Endodermal cell (in vitro differentiated cells): ENCODE data around the gene LRFN2. TPM values are rescaled to one million over a fixed set of nuclear protein-coding genes. Genes with fewer than 3 reads are reported as not detected.

Source experiments
- DNase-seq: peaks from one replicate; pipeline ENCODE4 v3.0.0-alpha.2; 2017
- H3K27ac ChIP-seq: 2 replicates; pipeline ENCODE4 v1.5.1; 2013; ENCODE audit warnings: mild to moderate bottlenecking, low read depth, low read length, moderate library complexity
- H3K27me3 ChIP-seq: 2 replicates; pipeline ENCODE4 v1.6.1; 2013; ENCODE audit warnings: mild to moderate bottlenecking, low read length, moderate library complexity; ENCODE audit not compliant: insufficient read depth, control insufficient read depth, poor library complexity, severe bottlenecking
- H3K36me3 ChIP-seq: 2 replicates; pipeline ENCODE4 v1.7.0; 2013; ENCODE audit warnings: mild to moderate bottlenecking, low read length, moderate library complexity; ENCODE audit not compliant: control insufficient read depth, insufficient read depth
- H3K4me1 ChIP-seq: one replicate; pipeline ENCODE4 v1.7.0; 2013; ENCODE audit warnings: low read length; ENCODE audit not compliant: control insufficient read depth, insufficient read depth
- H3K4me3 ChIP-seq: 2 replicates; pipeline ENCODE4 v1.5.1; 2013; ENCODE audit warnings: mild to moderate bottlenecking, low read length, moderate library complexity
- H3K9ac ChIP-seq: 2 replicates; pipeline ENCODE4 v1.6.1; 2013; ENCODE audit warnings: mild to moderate bottlenecking, low read length, moderate library complexity; ENCODE audit not compliant: poor library complexity, severe bottlenecking; ENCODE audit errors: extremely low read depth
- H3K9me3 ChIP-seq: 2 replicates; pipeline ENCODE4 v1.6.1; 2013; ENCODE audit warnings: mild to moderate bottlenecking, low read length, moderate library complexity; ENCODE audit not compliant: control insufficient read depth
- H3K27ac Mint-ChIP-seq: 2 replicates; pipeline ENCODE4 v1.8.0; 2020; ENCODE audit warnings: mixed read lengths
- H3K27me3 Mint-ChIP-seq: 2 replicates; pipeline ENCODE4 v1.8.0; 2021; ENCODE audit warnings: mild to moderate bottlenecking, mixed read lengths; ENCODE audit not compliant: insufficient read depth
- H3K36me3 Mint-ChIP-seq: 2 replicates; pipeline ENCODE4 v1.8.0; 2020; ENCODE audit warnings: low read depth, mixed read lengths
- H3K4me1 Mint-ChIP-seq: 2 replicates; pipeline ENCODE4 v1.8.0; 2020; ENCODE audit warnings: mixed read lengths
- H3K4me3 Mint-ChIP-seq: 2 replicates; pipeline ENCODE4 v1.8.0; 2020; ENCODE audit warnings: mild to moderate bottlenecking, moderate library complexity, mixed read lengths
- H3K9me3 Mint-ChIP-seq: 2 replicates; pipeline ENCODE4 v1.8.0; 2020; ENCODE audit warnings: mild to moderate bottlenecking, mixed read lengths
- WGBS, 2 experiments: methylation state at CpG; one replicate each; pipeline versions ENCODE4 v1.1.5 to v1.1.7; 2013; ENCODE audit warnings: missing lambda C conversion rate in 2 of 2, mixed read lengths in 1 of 2; ENCODE audit not compliant: insufficient coverage in 1 of 2, insufficient read length in 1 of 2; 5-methylcytosine and 5-hydroxymethylcytosine counted together
- total RNA-seq, 2 donors: library from RNA; stranded (reverse); fragmentation: NEBNext Ultra II Directional in 1 of 2; extraction: Animal tissue kit (Norgen Biotek cat#: 25700) in 1 of 2; gene quantifications; 2 replicates in 1 of 2; 3 replicates in 1 of 2; pipeline ENCODE4 v1.2.1, GENCODE V29; 2021
- TF ChIP-seq, protein P1 (sequence below): fragments of 200-600 bp; sonication (generic); conservative IDR thresholded peaks from 2 replicates; pipeline ENCODE4 v1.5.0; 2021; ENCODE audit warnings: antibody characterized with exemption, mild to moderate bottlenecking

LRFN2 gene
- total RNA-seq, 2 donors from 2014 or later, result 0.15 TPM; not detected in 1

DNA sequence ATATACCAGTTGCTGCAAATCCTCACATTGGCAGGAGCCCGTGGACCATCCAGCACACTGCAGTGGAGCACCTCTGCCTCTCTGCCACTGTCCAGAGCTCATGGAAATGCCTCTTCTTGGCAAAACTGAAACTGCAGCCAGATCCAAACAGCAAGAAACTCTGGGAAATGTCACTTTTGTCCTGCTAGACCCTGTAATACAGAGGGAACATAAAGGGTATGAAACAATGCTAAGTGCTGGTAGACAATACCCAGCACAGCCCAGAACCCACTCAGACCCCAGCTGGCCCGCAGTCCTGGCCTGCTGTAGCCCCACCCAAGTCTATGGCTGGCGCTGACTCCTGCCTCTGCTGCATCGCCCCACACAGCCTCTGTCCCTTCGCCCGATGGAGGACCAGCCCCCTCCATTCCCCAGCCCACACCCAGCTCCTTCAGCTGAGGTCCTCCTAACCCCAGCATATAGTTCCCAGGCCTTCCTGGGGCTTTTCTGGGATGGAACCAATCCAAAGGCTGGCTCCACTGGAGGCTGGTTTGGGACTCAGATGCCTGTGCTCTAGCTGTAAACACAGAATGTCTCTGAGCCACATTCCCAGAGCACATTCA, 242.5 kb downstream of the LRFN2 start:
- no peak overlapping the region for H3K27ac Mint-ChIP-seq
- 93 to 100% methylated on average over 1 to 6 of the region's 6 CpGs for WGBS, 2 experiments
- H3K9ac ChIP-seq, result no peak overlapping the region
- no peaks in the 10 kb centered on the region for H3K9me3 ChIP-seq
- peaks cover 2% of the 10 kb centered on the region for H3K27me3 Mint-ChIP-seq
- H3K36me3 ChIP-seq, result no peaks in the 10 kb centered on the region
- H3K4me3 ChIP-seq, result no peak overlapping the region
- peaks cover 21% of the 10 kb centered on the region for H3K4me1 Mint-ChIP-seq
- TF ChIP-seq, protein P1, sequence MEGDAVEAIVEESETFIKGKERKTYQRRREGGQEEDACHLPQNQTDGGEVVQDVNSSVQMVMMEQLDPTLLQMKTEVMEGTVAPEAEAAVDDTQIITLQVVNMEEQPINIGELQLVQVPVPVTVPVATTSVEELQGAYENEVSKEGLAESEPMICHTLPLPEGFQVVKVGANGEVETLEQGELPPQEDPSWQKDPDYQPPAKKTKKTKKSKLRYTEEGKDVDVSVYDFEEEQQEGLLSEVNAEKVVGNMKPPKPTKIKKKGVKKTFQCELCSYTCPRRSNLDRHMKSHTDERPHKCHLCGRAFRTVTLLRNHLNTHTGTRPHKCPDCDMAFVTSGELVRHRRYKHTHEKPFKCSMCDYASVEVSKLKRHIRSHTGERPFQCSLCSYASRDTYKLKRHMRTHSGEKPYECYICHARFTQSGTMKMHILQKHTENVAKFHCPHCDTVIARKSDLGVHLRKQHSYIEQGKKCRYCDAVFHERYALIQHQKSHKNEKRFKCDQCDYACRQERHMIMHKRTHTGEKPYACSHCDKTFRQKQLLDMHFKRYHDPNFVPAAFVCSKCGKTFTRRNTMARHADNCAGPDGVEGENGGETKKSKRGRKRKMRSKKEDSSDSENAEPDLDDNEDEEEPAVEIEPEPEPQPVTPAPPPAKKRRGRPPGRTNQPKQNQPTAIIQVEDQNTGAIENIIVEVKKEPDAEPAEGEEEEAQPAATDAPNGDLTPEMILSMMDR, result no peak
- H3K27ac ChIP-seq, result no peak overlapping the region
- DNase-seq, result peak; percentile 40
- H3K9me3 Mint-ChIP-seq, result no peaks in the 10 kb centered on the region
- peaks cover 7% of the 10 kb centered on the region for H3K4me1 ChIP-seq
- H3K4me3 Mint-ChIP-seq, result no peak overlapping the region
- H3K36me3 Mint-ChIP-seq, result no peaks in the 10 kb centered on the region
- no peaks in the 10 kb centered on the region for H3K27me3 ChIP-seq

DNA sequence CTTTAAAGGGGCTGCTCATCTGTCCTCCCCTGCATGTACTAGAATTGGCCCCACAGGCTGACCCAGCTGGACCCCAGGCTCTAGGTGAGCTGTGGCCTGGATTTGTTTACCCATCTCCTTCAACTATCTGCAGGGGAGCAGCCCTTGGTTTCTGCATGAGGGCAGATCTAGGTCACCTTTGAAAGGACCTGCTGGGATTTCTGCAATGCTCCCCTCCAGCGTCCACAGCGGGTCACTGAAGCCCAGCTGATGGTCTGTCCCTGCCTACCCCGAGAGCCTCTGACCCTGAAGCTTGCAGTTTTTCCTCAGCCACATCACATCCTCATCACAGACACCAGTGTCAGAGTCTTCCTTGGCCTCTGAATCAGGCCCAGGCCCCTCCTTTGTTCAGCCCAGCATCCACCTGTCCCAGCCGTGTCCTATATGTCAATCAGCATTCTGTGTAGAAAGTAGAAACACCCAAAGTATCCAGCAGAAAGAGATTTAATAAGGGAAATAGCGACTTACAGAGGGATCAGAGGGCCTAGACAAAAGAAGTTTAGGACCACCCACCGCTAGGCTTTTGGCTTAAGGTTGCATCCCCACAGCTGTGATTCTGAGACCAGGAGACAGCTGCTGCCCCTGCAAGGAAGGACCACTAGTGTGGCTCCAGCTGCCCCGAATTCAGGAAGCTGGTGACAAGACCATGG, 243.1 kb downstream of the LRFN2 start:
- H3K27me3 ChIP-seq, result no peaks in the 10 kb centered on the region
- peaks cover 2% of the 10 kb centered on the region for H3K27me3 Mint-ChIP-seq
- 59 to 66% methylated on average over 6 to 7 of the region's 7 CpGs for WGBS, 2 experiments
- TF ChIP-seq, protein P1, result no peak
- H3K27ac ChIP-seq, result no peak overlapping the region
- DNase-seq, result peak; percentile 51
- no peaks in the 10 kb centered on the region for H3K36me3 Mint-ChIP-seq
- no peaks in the 10 kb centered on the region for H3K9me3 ChIP-seq
- H3K27ac Mint-ChIP-seq, result no peak overlapping the region
- H3K4me1 ChIP-seq, result peaks cover 7% of the 10 kb centered on the region
- H3K9me3 Mint-ChIP-seq, result no peaks in the 10 kb centered on the region
- H3K4me1 Mint-ChIP-seq, result peaks cover 21% of the 10 kb centered on the region
- no peaks in the 10 kb centered on the region for H3K36me3 ChIP-seq
- no peak overlapping the region for H3K9ac ChIP-seq
- no peak overlapping the region for H3K4me3 ChIP-seq
- H3K4me3 Mint-ChIP-seq, result no peak overlapping the region

DNA sequence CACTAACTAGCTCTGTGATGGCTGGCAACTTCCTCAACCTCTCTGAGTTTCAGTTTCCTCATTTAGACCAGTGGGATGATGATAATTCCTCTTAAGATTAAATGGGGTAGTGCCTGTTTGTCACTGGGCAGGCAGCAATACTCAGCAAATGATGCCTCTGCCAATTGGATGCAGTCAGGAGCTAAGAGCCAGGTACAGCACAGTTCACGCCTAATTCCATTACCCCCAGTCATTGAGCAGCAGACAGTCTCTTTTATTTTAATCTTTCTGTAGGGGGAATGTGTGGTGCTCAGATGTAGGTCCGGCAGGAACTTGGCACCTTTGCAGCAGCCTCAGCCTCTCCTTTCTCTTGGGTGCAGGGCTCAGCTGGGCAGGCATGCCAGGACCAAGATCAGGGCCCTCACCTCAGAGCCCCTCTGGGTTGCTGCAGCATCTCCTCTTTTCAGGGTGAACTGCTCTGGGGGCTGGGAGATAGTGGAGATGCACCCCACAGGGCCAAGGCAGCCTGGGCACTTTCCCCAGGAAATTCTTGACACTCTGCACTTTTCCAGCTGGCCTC, 243.8 kb downstream of the LRFN2 start:
- no peak overlapping the region for H3K4me3 ChIP-seq
- H3K27ac ChIP-seq, result no peak overlapping the region
- no peaks in the 10 kb centered on the region for H3K36me3 Mint-ChIP-seq
- H3K4me1 ChIP-seq, result peaks cover 7% of the 10 kb centered on the region
- H3K4me1 Mint-ChIP-seq, result peaks cover 21% of the 10 kb centered on the region
- H3K9ac ChIP-seq, result no peak overlapping the region
- no peaks in the 10 kb centered on the region for H3K9me3 Mint-ChIP-seq
- H3K27me3 ChIP-seq, result no peaks in the 10 kb centered on the region
- H3K27me3 Mint-ChIP-seq, result peaks cover 2% of the 10 kb centered on the region
- no peaks in the 10 kb centered on the region for H3K9me3 ChIP-seq
- no peak overlapping the region for H3K4me3 Mint-ChIP-seq
- no peaks in the 10 kb centered on the region for H3K36me3 ChIP-seq
- TF ChIP-seq, protein P1, result no peak
- DNase-seq, result no peak
- 96% methylated on average over 2 of the region's 2 CpGs; no CpG with 5 or more reads in 1 of the 2 experiments for WGBS, 2 experiments
- H3K27ac Mint-ChIP-seq, result no peak overlapping the region
